Loucy (cell line): ENCODE measurements around the gene SAXO1.
"Not testable (repeated sequence)": the region's sequence is repeated elsewhere in the genome, so short reads cannot be mapped to it uniquely, and the experiment has no call there.

Experiments used
- H2AFZ ChIP-seq: fragments of 200-600 bp; sonication (generic); 2 replicates; pipeline ENCODE4 v1.6.0; 2016; ENCODE audit warnings: antibody characterized with exemption, mild to moderate bottlenecking, low read length, moderate library complexity
- H3F3A ChIP-seq: fragments of 200-600 bp; 2 replicates; pipeline ENCODE4 v1.6.0; 2016; ENCODE audit warnings: antibody characterized with exemption, low read depth, mild to moderate bottlenecking
- H3K27me3 ChIP-seq: fragments of 200-600 bp; sonication (generic); 2 replicates; pipeline ENCODE4 v1.6.1; 2014; ENCODE audit warnings: low read length, mild to moderate bottlenecking; ENCODE audit not compliant: insufficient read depth, poor library complexity, severe bottlenecking
- H3K36me3 ChIP-seq: fragments of 200-600 bp; sonication (generic); 2 replicates; pipeline ENCODE4 v1.6.1; 2016; ENCODE audit warnings: low read length; ENCODE audit not compliant: insufficient read depth
- H3K4me1 ChIP-seq: fragments of 200-600 bp; sonication (generic); 2 replicates; pipeline ENCODE4 v1.5.1; 2014; ENCODE audit warnings: low read length, mild to moderate bottlenecking; ENCODE audit not compliant: insufficient read depth, poor library complexity, severe bottlenecking
- H3K4me2 ChIP-seq: fragments of 200-600 bp; sonication (generic); 2 replicates; pipeline ENCODE4 v1.6.0; 2014; ENCODE audit warnings: antibody characterized with exemption, low read length, low read depth, mild to moderate bottlenecking; ENCODE audit not compliant: poor library complexity, severe bottlenecking
- H3K4me3 ChIP-seq: fragments of 200-600 bp; sonication (generic); 2 replicates; pipeline ENCODE4 v1.5.1; 2014; ENCODE audit warnings: low read length, mild to moderate bottlenecking, mixed read lengths; ENCODE audit not compliant: poor library complexity, severe bottlenecking
- H3K79me2 ChIP-seq: fragments of 200-600 bp; sonication (generic); 2 replicates; pipeline ENCODE4 v1.6.1; 2014; ENCODE audit warnings: low read length; ENCODE audit not compliant: insufficient read depth
- H3K9ac ChIP-seq: fragments of 200-600 bp; sonication (generic); 2 replicates; pipeline ENCODE4 v1.6.0; 2014; ENCODE audit warnings: mild to moderate bottlenecking, low read depth, low read length, moderate library complexity; ENCODE audit not compliant: poor library complexity, severe bottlenecking
- H3K9me2 ChIP-seq: fragments of 200-600 bp; sonication (generic); replicated peaks from 2 replicates; pipeline ENCODE4 v1.6.1; 2016; ENCODE audit warnings: low read depth, low read length, mixed read lengths
- H3K9me3 ChIP-seq: fragments of 200-600 bp; sonication (generic); 2 replicates; pipeline ENCODE4 v1.6.1; 2014; ENCODE audit warnings: mild to moderate bottlenecking, antibody characterized with exemption, low read length, low read depth; ENCODE audit not compliant: insufficient read depth
- H4K20me1 ChIP-seq: fragments of 200-600 bp; sonication (generic); 2 replicates; pipeline ENCODE4 v1.6.0; 2014; ENCODE audit warnings: antibody characterized with exemption, low read length, mild to moderate bottlenecking; ENCODE audit not compliant: insufficient read depth, poor library complexity, severe bottlenecking
- CTCF ChIP-seq: fragments of 200-600 bp; sonication (generic); conservative IDR thresholded peaks from 2 replicates; pipeline ENCODE4 v1.5.1; 2014; ENCODE audit warnings: mild to moderate bottlenecking, antibody characterized with exemption, low read length
- EZH2phosphoT487 ChIP-seq: fragments of 200-600 bp; IDR thresholded peaks from 2 replicates; pipeline ENCODE4 v1.6.1; 2018; ENCODE audit warnings: antibody characterized with exemption, mild to moderate bottlenecking, moderate library complexity, borderline replicate concordance

The SAXO1 gene

GRCh38 chr9:19026375-19026774, 6.6 kb downstream of the SAXO1 start:
- Histone ChIP-seq H3K79me2 (no peaks in the 10 kb centered on the region), H2AFZ (no peak overlapping the region), H3K9ac (no peak overlapping the region), H3K9me3 (no peaks in the 10 kb centered on the region), H3K9me2 (no peaks in the 10 kb centered on the region), H3K4me2 (no peak overlapping the region), H4K20me1 (no peaks in the 10 kb centered on the region), H3K4me3 (no peak overlapping the region), H3K4me1 (no peaks in the 10 kb centered on the region), H3K36me3 (no peaks in the 10 kb centered on the region), H3K27me3 (no peaks in the 10 kb centered on the region), H3F3A (no peaks in the 10 kb centered on the region)
- TF ChIP-seq EZH2phosphoT487 (no peak), CTCF (no peak)

GRCh38 chr9:19023078-19023477, 9.9 kb downstream of the SAXO1 start:
- Histone ChIP-seq H3K9ac (no peak overlapping the region), H3K4me2 (no peak overlapping the region), H2AFZ (no peak overlapping the region), H3K36me3 (no peaks in the 10 kb centered on the region), H3K9me3 (no peaks in the 10 kb centered on the region), H3K4me3 (no peak overlapping the region), H3F3A (no peaks in the 10 kb centered on the region), H3K27me3 (no peaks in the 10 kb centered on the region), H3K79me2 (no peaks in the 10 kb centered on the region), H3K4me1 (no peaks in the 10 kb centered on the region), H3K9me2 (no peaks in the 10 kb centered on the region), H4K20me1 (no peaks in the 10 kb centered on the region)
- TF ChIP-seq CTCF, result no peak
- no peak for TF ChIP-seq EZH2phosphoT487

- H3K79me2 ChIP-seq, result no peaks in the 10 kb centered on the region
- no peak for TF ChIP-seq CTCF
- TF ChIP-seq EZH2phosphoT487, result no peak
- H3F3A ChIP-seq, result no peaks in the 10 kb centered on the region
- no peaks in the 10 kb centered on the region for H3K36me3 ChIP-seq
- no peak overlapping the region for H3K9ac ChIP-seq
- H4K20me1 ChIP-seq, result no peaks in the 10 kb centered on the region
- H3K27me3 ChIP-seq, result no peaks in the 10 kb centered on the region
- no peaks in the 10 kb centered on the region for H3K9me3 ChIP-seq
- H3K4me3 ChIP-seq, result no peak overlapping the region
- no peak overlapping the region for H2AFZ ChIP-seq
- H3K4me2 ChIP-seq, result no peak overlapping the region
- no peaks in the 10 kb centered on the region for H3K9me2 ChIP-seq
- H3K4me1 ChIP-seq, result no peaks in the 10 kb centered on the region
Measured at GRCh38 chr9:19022206-19022605, 10.8 kb downstream of the SAXO1 start.

- H3F3A ChIP-seq, H2AFZ ChIP-seq, H3K9ac ChIP-seq, H3K4me3 ChIP-seq, H3K79me2 ChIP-seq, H3K27me3 ChIP-seq, H3K4me1 ChIP-seq, H3K9me3 ChIP-seq, H4K20me1 ChIP-seq, H3K36me3 ChIP-seq, H3K9me2 ChIP-seq, H3K4me2 ChIP-seq: not testable (repeated sequence)
Measured at GRCh38 chr9:19021649-19022048, 11.4 kb downstream of the SAXO1 start.
